H9 (cell line): Measurements from ENCODE around the gene CLIP1. TPM values are rescaled to one million over a fixed set of nuclear protein-coding genes. Genes with fewer than 3 reads are reported as not detected.

Source experiments
- DNase-seq: peaks from one replicate; pipeline ENCODE4 v3.0.0-alpha.2; 2017
- H2AFZ ChIP-seq: one replicate; pipeline ENCODE4 v1.6.1; 2013; ENCODE audit warnings: mild to moderate bottlenecking, low read length, control low read depth, moderate library complexity
- H2AK5ac ChIP-seq: 2 replicates; pipeline ENCODE4 v1.6.1; 2013; ENCODE audit warnings: low read length, control low read depth, mixed read lengths; ENCODE audit not compliant: insufficient read length
- H2BK120ac ChIP-seq: one replicate; pipeline ENCODE4 v1.6.1; 2013; ENCODE audit warnings: low read depth, mild to moderate bottlenecking, low read length, control low read depth, inconsistent platforms; ENCODE audit not compliant: poor library complexity, severe bottlenecking
- H2BK12ac ChIP-seq: 2 replicates; pipeline ENCODE4 v1.6.1; 2013; ENCODE audit warnings: low read length, control low read depth, mixed read lengths, low read depth; ENCODE audit not compliant: insufficient read length
- H2BK15ac ChIP-seq: 2 replicates; pipeline ENCODE4 v1.6.1; 2013; ENCODE audit warnings: low read depth, low read length, control low read depth
- H2BK20ac ChIP-seq: one replicate; pipeline ENCODE4 v1.6.1; 2013; ENCODE audit warnings: low read depth, mild to moderate bottlenecking, low read length, control low read depth, inconsistent platforms; ENCODE audit not compliant: poor library complexity, severe bottlenecking
- H2BK5ac ChIP-seq: 2 replicates; pipeline ENCODE4 v1.6.1; 2013; ENCODE audit warnings: low read length, control low read depth, mixed read lengths; ENCODE audit not compliant: insufficient read length
- H3K14ac ChIP-seq: 2 replicates; pipeline ENCODE4 v1.6.1; 2013; ENCODE audit warnings: low read length, control low read depth; ENCODE audit not compliant: insufficient read depth
- H3K18ac ChIP-seq: 2 replicates; pipeline ENCODE4 v1.6.1; 2013; ENCODE audit warnings: low read depth, mild to moderate bottlenecking, mixed read lengths, low read length, control low read depth; ENCODE audit not compliant: insufficient read length
- H3K23ac ChIP-seq: 2 replicates; pipeline ENCODE4 v1.6.1; 2013; ENCODE audit warnings: low read length, control low read depth, mixed read lengths, low read depth; ENCODE audit not compliant: insufficient read length
- H3K23me2 ChIP-seq: 2 replicates; pipeline ENCODE4 v1.6.1; 2013; ENCODE audit warnings: low read depth, mild to moderate bottlenecking, mixed read lengths, low read length, control low read depth; ENCODE audit not compliant: insufficient read length, poor library complexity, severe bottlenecking
- H3K27ac ChIP-seq: 2 replicates; pipeline ENCODE4 v1.5.1; 2013; ENCODE audit warnings: low read length, control low read depth, mixed read lengths, low read depth; ENCODE audit not compliant: insufficient read length
- H3K27me3 ChIP-seq: 2 replicates; pipeline ENCODE4 v1.6.1; 2013; ENCODE audit warnings: low read length, control low read depth, inconsistent platforms; ENCODE audit not compliant: insufficient read depth
- H3K4ac ChIP-seq: 2 replicates; pipeline ENCODE4 v1.6.1; 2013; ENCODE audit warnings: low read depth, mild to moderate bottlenecking, control low read depth, inconsistent platforms, low read length, moderate library complexity
- H3K4me1 ChIP-seq: 2 replicates; pipeline ENCODE4 v1.6.1; 2013; ENCODE audit warnings: low read length, control low read depth, inconsistent platforms; ENCODE audit not compliant: insufficient read depth
- H3K4me2 ChIP-seq: 2 replicates; pipeline ENCODE4 v1.6.1; 2013; ENCODE audit warnings: low read length, control low read depth, mixed read lengths; ENCODE audit not compliant: insufficient read length, insufficient read depth
- H3K56ac ChIP-seq: 2 replicates; pipeline ENCODE4 v1.6.1; 2013; ENCODE audit warnings: low read depth, mild to moderate bottlenecking, mixed read lengths, low read length, control low read depth; ENCODE audit not compliant: insufficient read length
- H3K79me1 ChIP-seq: 2 replicates; pipeline ENCODE4 v1.6.1; 2013; ENCODE audit warnings: low read depth, mild to moderate bottlenecking, moderate library complexity, low read length, control low read depth, inconsistent platforms; ENCODE audit not compliant: insufficient read depth, poor library complexity, severe bottlenecking
- H3K79me2 ChIP-seq: 2 replicates; pipeline ENCODE4 v1.6.1; 2013; ENCODE audit warnings: low read length, control low read depth, inconsistent platforms; ENCODE audit not compliant: insufficient read depth
- H3K9ac ChIP-seq: 2 replicates; pipeline ENCODE4 v1.6.1; 2013; ENCODE audit warnings: low read length, control low read depth, mixed read lengths; ENCODE audit not compliant: insufficient read length; ENCODE audit errors: extremely low read depth
- H3K9me3 ChIP-seq: one replicate; pipeline ENCODE4 v1.6.1; 2013; ENCODE audit warnings: low read depth, low read length, inconsistent platforms; ENCODE audit not compliant: control insufficient read depth
- H3T11ph ChIP-seq: one replicate; pipeline ENCODE4 v1.6.1; 2013; ENCODE audit warnings: mild to moderate bottlenecking, low read length, control low read depth, inconsistent platforms
- H4K20me1 ChIP-seq: one replicate; pipeline ENCODE4 v1.6.1; 2013; ENCODE audit not compliant: control insufficient read depth, insufficient read length, insufficient read depth
- H4K5ac ChIP-seq: 2 replicates; pipeline ENCODE4 v1.6.1; 2013; ENCODE audit warnings: low read depth, mild to moderate bottlenecking, mixed read lengths, low read length, control low read depth; ENCODE audit not compliant: insufficient read length
- H4K8ac ChIP-seq: replicated peaks from 2 replicates; pipeline ENCODE4 v1.6.1; 2013; ENCODE audit warnings: low read length, control low read depth, mixed read lengths, low read depth; ENCODE audit not compliant: insufficient read length
- H4K91ac ChIP-seq: 2 replicates; pipeline ENCODE4 v1.6.1; 2013; ENCODE audit warnings: low read depth, mild to moderate bottlenecking, moderate library complexity, mixed read lengths, low read length, control low read depth; ENCODE audit not compliant: insufficient read length
- H3K27ac Mint-ChIP-seq, 3 experiments: 2 replicates in 2 of 3; 3 replicates in 1 of 3; pipeline ENCODE4 v1.8.0; 2020 to 2021; ENCODE audit warnings: mixed read lengths in 3 of 3, mild to moderate bottlenecking in 1 of 3, moderate library complexity in 1 of 3
- H3K27me3 Mint-ChIP-seq: 2 replicates; pipeline ENCODE4 v1.8.0; 2021; ENCODE audit warnings: low read depth, mild to moderate bottlenecking, moderate library complexity, mixed read lengths
- H3K36me3 Mint-ChIP-seq, 3 experiments: 2 replicates in 2 of 3; 3 replicates in 1 of 3; pipeline ENCODE4 v1.8.0; 2020 to 2021; ENCODE audit warnings: low read depth in 3 of 3, mixed read lengths in 3 of 3; ENCODE audit not compliant: insufficient read depth in 1 of 3
- H3K4me1 Mint-ChIP-seq, 2 experiments: 2 replicates each; pipeline ENCODE4 v1.8.0; 2020; ENCODE audit warnings: mixed read lengths in 2 of 2
- H3K4me3 Mint-ChIP-seq, 2 experiments: 2 replicates in 1 of 2; 3 replicates in 1 of 2; pipeline ENCODE4 v1.8.0; 2020 to 2021; ENCODE audit warnings: mild to moderate bottlenecking in 2 of 2, mixed read lengths in 2 of 2, moderate library complexity in 1 of 2
- H3K9me3 Mint-ChIP-seq, 2 experiments: 2 replicates in 1 of 2; 3 replicates in 1 of 2; pipeline ENCODE4 v1.8.0; 2020; ENCODE audit warnings: mild to moderate bottlenecking in 2 of 2, mixed read lengths in 2 of 2, moderate library complexity in 1 of 2
- CTCF ChIP-seq: fragments of 200-600 bp; sonication (generic); conservative IDR thresholded peaks from 3 replicates; pipeline ENCODE4 v1.8.0; 2021; ENCODE audit warnings: antibody characterized with exemption, mild to moderate bottlenecking
- WGBS: extraction: QIAGEN DNeasy Blood & Tissue Kit; methylation state at CpG from one replicate; pipeline ENCODE4 v1.1.7; 2013; ENCODE audit warnings: missing lambda C conversion rate, low lambda C conversion rate, mixed read lengths; ENCODE audit not compliant: insufficient read length; ENCODE audit errors: extremely low coverage; 5-methylcytosine and 5-hydroxymethylcytosine counted together
- total RNA-seq: library from RNA; stranded (reverse); gene quantifications from 2 replicates; pipeline ENCODE4 v1.2.1, GENCODE V29; 2021

The CLIP1 gene
- total RNA-seq, 1 experiment from 2014 or later = 23.6 TPM

- Histone ChIP-seq H4K91ac (no peak overlapping the region), H3K79me2 (no peaks in the 10 kb centered on the region; the same call in 1 of the 2 replicates), H3K23ac (no peak overlapping the region), H3K4me1 (no peaks in the 10 kb centered on the region), H4K8ac (no peak overlapping the region), H4K5ac (no peak overlapping the region), H3K9ac (no peak overlapping the region), H2AFZ (no peak overlapping the region), H3K9me3 (no peaks in the 10 kb centered on the region), H3K23me2 (no peaks in the 10 kb centered on the region), H2AK5ac (no peak overlapping the region), H2BK15ac (no peak overlapping the region), H3K14ac (no peak overlapping the region), H3K79me1 (peaks cover 3% of the 10 kb centered on the region), H3K27me3 (no peaks in the 10 kb centered on the region), H3K4me2 (no peak overlapping the region), H2BK5ac (no peak overlapping the region), H3T11ph (no peak overlapping the region), H3K27ac (no peak overlapping the region), H4K20me1 (no peaks in the 10 kb centered on the region), H3K4ac (no peak overlapping the region), H2BK12ac (no peak overlapping the region), H3K56ac (no peak overlapping the region), H2BK120ac (no peak overlapping the region), H3K18ac (no peak overlapping the region), H2BK20ac (no peak overlapping the region)
- Mint-ChIP-seq H3K36me3 (peaks cover 0 to 4% (median 0%) of the 10 kb centered on the region in 3 experiments; a peak in 2 of 7 replicates), H3K9me3 (no peaks in the 10 kb centered on the region; a peak in 1 of 5 replicates), H3K4me1 (peaks cover 0 to 3% of the 10 kb centered on the region in 2 experiments; a peak in 1 of 4 replicates), H3K4me3 (no peak overlapping the region), H3K27ac (peak overlapping the region in 2 of 3 experiments; percentile 63 to 77; a peak in 2 of 7 replicates), H3K27me3 (no peaks in the 10 kb centered on the region)
- DNase-seq = no peak
- no peak for TF ChIP-seq CTCF
- no CpG with 5 or more reads among the region's 3 CpGs for WGBS
These were observed 15.3 kb downstream of the CLIP1 start for GRCh38 chr12:122407208-122407607.
